HCT116 (cell line): Measurements from ENCODE around the gene TEAD3.

Experiments
- EGR1 ChIP-seq: IDR thresholded peaks from 2 replicates; pipeline ENCODE4 v1.6.1; 2012; ENCODE audit warnings: low read depth
- EZH2phosphoT487 ChIP-seq: fragments of 200-600 bp; IDR thresholded peaks from 2 replicates; pipeline ENCODE4 v1.6.1; 2018; ENCODE audit warnings: antibody characterized with exemption, borderline replicate concordance
- JUND ChIP-seq: IDR thresholded peaks from 2 replicates; pipeline ENCODE4 v1.6.1; 2012
- POLR2A ChIP-seq: IDR thresholded peaks from 2 replicates; pipeline ENCODE4 v1.7.0; 2011; ENCODE audit warnings: borderline replicate concordance; ENCODE audit not compliant: insufficient read depth, insufficient read length; ENCODE audit errors: extremely low read depth
- RAD21 ChIP-seq: IDR thresholded peaks from 2 replicates; pipeline ENCODE4 v1.6.1; 2012; ENCODE audit warnings: low read depth, mild to moderate bottlenecking
- SIN3A ChIP-seq: IDR thresholded peaks from 2 replicates; pipeline ENCODE4 v1.6.1; 2012; ENCODE audit warnings: low read depth
- SP1 ChIP-seq: IDR thresholded peaks from 2 replicates; pipeline ENCODE4 v1.6.1; 2012; ENCODE audit warnings: low read depth
- TCF7L2 ChIP-seq: IDR thresholded peaks from 2 replicates; pipeline ENCODE4 v1.7.0; 2011; ENCODE audit warnings: borderline replicate concordance, inconsistent platforms; ENCODE audit not compliant: insufficient read depth, insufficient read length; ENCODE audit errors: extremely low read depth
- YY1 ChIP-seq: IDR thresholded peaks from 2 replicates; pipeline ENCODE4 v1.6.1; 2011; ENCODE audit warnings: low read length, low read depth, moderate library complexity, mild to moderate bottlenecking; ENCODE audit not compliant: insufficient replicate concordance; ENCODE audit errors: extremely low read depth
- ZFX ChIP-seq: fragments of 450-650 bp; IDR thresholded peaks from 2 replicates; pipeline ENCODE4 v1.6.1; 2017
- TF ChIP-seq, protein P1 (sequence below): IDR thresholded peaks from 2 replicates; pipeline ENCODE4 v1.6.1; 2012; ENCODE audit warnings: low read depth
- TF ChIP-seq, protein P2 (sequence below), 3 experiments: fragments of 200-600 bp in 1 of 3; sonication (generic) in 1 of 3; IDR thresholded peaks in 2 of 3; conservative IDR thresholded peaks in 1 of 3; 2 replicates each; pipeline ENCODE4 v1.5.1; 2012 to 2017; ENCODE audit warnings: low read depth in 2 of 3, low read length in 2 of 3, antibody characterized with exemption in 1 of 3, borderline replicate concordance in 1 of 3, control low read depth in 1 of 3, mild to moderate bottlenecking in 1 of 3, mixed read lengths in 1 of 3, mixed run types in 1 of 3, moderate library complexity in 1 of 3; ENCODE audit not compliant: insufficient read depth in 1 of 3

DNA sequence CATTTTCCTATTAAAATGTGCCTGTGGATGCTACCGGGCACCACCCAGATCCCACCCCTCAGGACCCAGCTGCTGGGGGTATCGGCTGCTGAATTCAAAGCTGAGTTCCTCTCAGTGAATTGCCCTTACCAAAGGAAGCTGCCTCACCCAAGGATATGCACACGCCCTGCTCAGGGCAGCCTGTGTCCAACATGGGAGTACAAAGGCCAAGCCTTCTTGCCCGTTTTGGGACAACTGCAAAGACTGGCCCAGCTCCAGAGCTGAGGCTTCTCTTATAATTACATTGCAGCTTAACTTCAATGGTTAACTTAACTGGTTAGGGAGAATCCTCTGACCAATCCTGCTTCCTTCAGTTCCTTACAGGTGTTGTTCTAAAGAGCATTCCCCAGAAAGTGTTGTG, 64.6 kb downstream of the TEAD3 start:
- TF ChIP-seq, protein P1, sequence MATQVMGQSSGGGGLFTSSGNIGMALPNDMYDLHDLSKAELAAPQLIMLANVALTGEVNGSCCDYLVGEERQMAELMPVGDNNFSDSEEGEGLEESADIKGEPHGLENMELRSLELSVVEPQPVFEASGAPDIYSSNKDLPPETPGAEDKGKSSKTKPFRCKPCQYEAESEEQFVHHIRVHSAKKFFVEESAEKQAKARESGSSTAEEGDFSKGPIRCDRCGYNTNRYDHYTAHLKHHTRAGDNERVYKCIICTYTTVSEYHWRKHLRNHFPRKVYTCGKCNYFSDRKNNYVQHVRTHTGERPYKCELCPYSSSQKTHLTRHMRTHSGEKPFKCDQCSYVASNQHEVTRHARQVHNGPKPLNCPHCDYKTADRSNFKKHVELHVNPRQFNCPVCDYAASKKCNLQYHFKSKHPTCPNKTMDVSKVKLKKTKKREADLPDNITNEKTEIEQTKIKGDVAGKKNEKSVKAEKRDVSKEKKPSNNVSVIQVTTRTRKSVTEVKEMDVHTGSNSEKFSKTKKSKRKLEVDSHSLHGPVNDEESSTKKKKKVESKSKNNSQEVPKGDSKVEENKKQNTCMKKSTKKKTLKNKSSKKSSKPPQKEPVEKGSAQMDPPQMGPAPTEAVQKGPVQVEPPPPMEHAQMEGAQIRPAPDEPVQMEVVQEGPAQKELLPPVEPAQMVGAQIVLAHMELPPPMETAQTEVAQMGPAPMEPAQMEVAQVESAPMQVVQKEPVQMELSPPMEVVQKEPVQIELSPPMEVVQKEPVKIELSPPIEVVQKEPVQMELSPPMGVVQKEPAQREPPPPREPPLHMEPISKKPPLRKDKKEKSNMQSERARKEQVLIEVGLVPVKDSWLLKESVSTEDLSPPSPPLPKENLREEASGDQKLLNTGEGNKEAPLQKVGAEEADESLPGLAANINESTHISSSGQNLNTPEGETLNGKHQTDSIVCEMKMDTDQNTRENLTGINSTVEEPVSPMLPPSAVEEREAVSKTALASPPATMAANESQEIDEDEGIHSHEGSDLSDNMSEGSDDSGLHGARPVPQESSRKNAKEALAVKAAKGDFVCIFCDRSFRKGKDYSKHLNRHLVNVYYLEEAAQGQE, result no peak
- TF ChIP-seq EZH2phosphoT487 (no peak), SP1 (no peak), POLR2A (no peak), ZFX (no peak), TCF7L2 (no peak), YY1 (no peak), SIN3A (no peak), JUND (no peak), EGR1 (no peak), RAD21 (no peak)
- TF ChIP-seq, protein P2, sequence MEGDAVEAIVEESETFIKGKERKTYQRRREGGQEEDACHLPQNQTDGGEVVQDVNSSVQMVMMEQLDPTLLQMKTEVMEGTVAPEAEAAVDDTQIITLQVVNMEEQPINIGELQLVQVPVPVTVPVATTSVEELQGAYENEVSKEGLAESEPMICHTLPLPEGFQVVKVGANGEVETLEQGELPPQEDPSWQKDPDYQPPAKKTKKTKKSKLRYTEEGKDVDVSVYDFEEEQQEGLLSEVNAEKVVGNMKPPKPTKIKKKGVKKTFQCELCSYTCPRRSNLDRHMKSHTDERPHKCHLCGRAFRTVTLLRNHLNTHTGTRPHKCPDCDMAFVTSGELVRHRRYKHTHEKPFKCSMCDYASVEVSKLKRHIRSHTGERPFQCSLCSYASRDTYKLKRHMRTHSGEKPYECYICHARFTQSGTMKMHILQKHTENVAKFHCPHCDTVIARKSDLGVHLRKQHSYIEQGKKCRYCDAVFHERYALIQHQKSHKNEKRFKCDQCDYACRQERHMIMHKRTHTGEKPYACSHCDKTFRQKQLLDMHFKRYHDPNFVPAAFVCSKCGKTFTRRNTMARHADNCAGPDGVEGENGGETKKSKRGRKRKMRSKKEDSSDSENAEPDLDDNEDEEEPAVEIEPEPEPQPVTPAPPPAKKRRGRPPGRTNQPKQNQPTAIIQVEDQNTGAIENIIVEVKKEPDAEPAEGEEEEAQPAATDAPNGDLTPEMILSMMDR (IDR thresholded peaks at IDR 0.05 in 2 of 3, conservative IDR thresholded peaks at IDR 0.05 in 1 of 3; ENCODE audit: borderline replicate concordance in 1 of 3, insufficient read depth in 1 of 3, low read depth in 2 of 3, low read length in 2 of 3), result no peak
